Mucosa of descending colon (tissue), 3 donors: ENCODE results near the gene TTYH2. TPM values are rescaled to one million over a fixed set of nuclear protein-coding genes. Genes with fewer than 3 reads are reported as not detected.

Source experiments
- ATAC-seq: fragments of 200-7000 bp; cut with Tn5 transposase; one replicate; pipeline ENCODE4 v1.9.1; 2020; ENCODE audit warnings: mild to moderate bottlenecking, moderate library complexity
- DNase-seq, 3 donors: peaks; one replicate each; pipeline ENCODE4 v3.0.0-alpha.2; 2020
- H3K36me3 ChIP-seq: fragments of 200-600 bp; one replicate; pipeline ENCODE4 v1.8.0; 2021; ENCODE audit warnings: low read depth, mild to moderate bottlenecking
- H3K4me1 ChIP-seq: fragments of 200-600 bp; one replicate; pipeline ENCODE4 v1.8.0; 2021; ENCODE audit warnings: low read depth, mild to moderate bottlenecking
- H3K4me3 ChIP-seq: fragments of 200-600 bp; one replicate; pipeline ENCODE4 v1.8.0; 2021; ENCODE audit warnings: mild to moderate bottlenecking
- H3K9me3 ChIP-seq: fragments of 200-600 bp; one replicate; pipeline ENCODE4 v1.8.0; 2021; ENCODE audit warnings: mild to moderate bottlenecking
- CTCF ChIP-seq: fragments of 200-600 bp; IDR thresholded peaks from one replicate; pipeline ENCODE4 v1.8.0; 2022; ENCODE audit warnings: antibody characterized with exemption, mild to moderate bottlenecking
- intact Hi-C, 2 donors: fragments of 100-400 bp; cut with DNase I in 1 of 2; cut with micrococcal nuclease in 1 of 2; formaldehyde crosslinking; loops; one replicate each; pipeline versions ENCODE4 v1.11.0 to v1.11.1; 2022; cut with DNase I, micrococcal nuclease
- total RNA-seq, 3 donors: library from RNA; stranded (reverse); fragmentation: NEBNext Ultra II Directional in 2 of 3; extraction: Animal tissue kit (Norgen Biotek cat#: 25700) in 2 of 3; gene quantifications; one replicate each; pipeline versions ENCODE4 v1.2.1 to v1.2.4, GENCODE V29; 2021 to 2023
- donor health status: DM: no; HTN: no; CAD: no; lungs with moderate emphysema.
- donor health status: DM: no; HTN: no; CAD: no.
- donor health status: DM: no; HTN: yes; CAD: no.

The TTYH2 gene
- total RNA-seq, 3 donors from 2014 or later: 2.5 to 9.1 (median 3.1) TPM

DNA sequence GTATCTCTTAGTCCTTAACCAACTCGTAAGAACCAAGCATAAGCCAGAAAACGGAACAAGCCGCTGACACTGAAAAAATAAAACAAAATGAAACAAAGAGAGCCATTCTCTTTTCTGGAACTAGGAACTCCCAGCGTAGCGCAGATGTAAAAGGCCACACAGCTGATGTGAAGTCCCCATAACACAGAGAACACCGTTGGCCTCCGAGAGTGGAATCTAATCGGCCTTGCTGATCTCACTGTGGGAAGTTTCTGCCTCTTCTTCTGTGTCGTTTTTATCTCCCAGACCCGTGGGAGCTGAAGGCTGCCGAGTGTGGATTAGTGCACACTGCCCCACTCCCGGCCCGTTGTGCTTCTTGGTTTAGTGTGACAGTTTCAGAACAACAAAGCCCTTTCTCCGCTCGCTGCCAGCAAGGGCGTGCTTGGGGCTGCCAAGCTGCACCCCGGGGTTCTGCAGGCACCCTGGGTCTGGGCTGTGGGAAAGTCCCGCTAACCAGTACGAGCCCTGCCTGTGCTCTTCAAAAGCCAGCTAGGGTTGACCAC is 21.7 kb downstream of the TTYH2 start:
- no peak for TF ChIP-seq CTCF
- Histone ChIP-seq H3K9me3 (no peaks in the 10 kb centered on the region), H3K4me3 (no peak overlapping the region), H3K4me1 (no peaks in the 10 kb centered on the region), H3K36me3 (no peaks in the 10 kb centered on the region)
- intact Hi-C loops: no loop called here
- ATAC-seq (no peak), DNase-seq (no peak)

DNA sequence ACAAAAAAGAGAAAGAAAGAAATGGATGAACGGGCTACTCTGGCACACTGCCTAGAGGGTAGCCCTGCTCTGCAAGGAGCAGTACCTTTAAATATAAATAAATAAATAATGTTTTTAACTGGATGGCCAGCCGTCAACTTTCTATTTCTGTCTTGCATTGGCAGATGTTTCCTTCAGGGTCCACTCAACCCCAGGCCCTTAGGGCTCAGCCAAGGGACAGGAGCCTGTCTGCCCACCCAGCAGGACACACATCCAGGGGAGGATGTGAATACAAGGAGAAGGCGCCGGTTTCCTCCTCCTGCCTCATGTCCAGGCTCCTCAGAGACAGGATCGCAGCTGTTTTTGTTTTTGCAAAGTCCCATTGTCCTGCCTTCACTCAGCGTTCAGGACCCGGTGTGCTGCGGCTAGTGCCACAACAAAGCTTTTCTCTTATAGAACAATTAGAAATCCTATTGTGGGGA is 22.6 kb downstream of the TTYH2 start:
- H3K9me3 ChIP-seq: no peaks in the 10 kb centered on the region
- no peak for TF ChIP-seq CTCF
- ATAC-seq (no peak), DNase-seq (no peak)
- no peaks in the 10 kb centered on the region for H3K4me1 ChIP-seq
- intact Hi-C loops: no loop called here
- no peak overlapping the region for H3K4me3 ChIP-seq
- H3K36me3 ChIP-seq: no peaks in the 10 kb centered on the region

GRCh38 chr17:74237321-74237720 is 23.9 kb downstream of the TTYH2 start:
- no peaks in the 10 kb centered on the region for H3K4me1 ChIP-seq
- H3K9me3 ChIP-seq: no peaks in the 10 kb centered on the region
- no peaks in the 10 kb centered on the region for H3K36me3 ChIP-seq
- ATAC-seq: no peak
- intact Hi-C loops: no loop called here
- no peak for DNase-seq
- no peak for TF ChIP-seq CTCF
- no peak overlapping the region for H3K4me3 ChIP-seq

GRCh38 chr17:74239172-74239571 is 25.8 kb downstream of the TTYH2 start:
- Histone ChIP-seq H3K9me3 (no peaks in the 10 kb centered on the region), H3K4me3 (no peak overlapping the region), H3K4me1 (no peaks in the 10 kb centered on the region), H3K36me3 (no peaks in the 10 kb centered on the region)
- TF ChIP-seq CTCF: no peak
- ATAC-seq: peak; percentile 22
- peak in 1 of 3 donors; percentile 36 for DNase-seq
- intact Hi-C loops: no loop called here

DNA sequence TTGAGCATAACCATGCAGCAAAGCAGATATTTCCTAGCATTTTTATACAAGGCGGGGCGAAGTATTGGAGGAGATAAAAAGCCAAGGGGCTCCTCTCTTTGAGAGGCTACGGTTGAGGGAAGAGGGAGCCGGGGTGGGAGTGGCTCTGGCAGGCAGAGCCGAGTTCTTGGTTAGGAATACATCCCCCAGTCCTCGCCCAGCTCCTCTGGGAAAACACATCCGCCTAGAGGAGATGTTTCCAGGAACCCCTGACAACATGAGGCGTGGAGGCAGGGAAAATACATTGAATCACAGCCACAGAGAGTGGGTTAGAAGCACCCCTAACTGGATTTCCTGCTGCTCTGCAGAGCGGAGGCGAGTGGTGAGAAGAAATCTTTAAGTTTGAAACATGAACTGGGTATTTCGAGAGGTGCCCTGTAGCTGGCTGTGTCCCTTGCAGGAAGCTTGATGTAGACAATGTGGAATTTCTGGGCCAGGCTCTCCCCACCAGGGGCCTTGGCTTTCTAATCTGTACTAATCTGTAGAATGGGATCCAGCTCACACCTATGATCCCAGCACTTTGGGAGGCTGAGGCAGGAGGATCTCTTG is 27.3 kb downstream of the TTYH2 start:
- intact Hi-C loops: no loop called here
- no peak for TF ChIP-seq CTCF
- no peak for ATAC-seq
- Histone ChIP-seq H3K36me3 (no peaks in the 10 kb centered on the region), H3K4me1 (no peaks in the 10 kb centered on the region), H3K9me3 (no peaks in the 10 kb centered on the region), H3K4me3 (no peak overlapping the region)
- DNase-seq: no peak
